ENCODE results near the gene PKD1. TPM values are rescaled to one million over a fixed set of nuclear protein-coding genes. Genes with fewer than 3 reads are reported as not detected.

The PKD1 gene
- total RNA-seq, 5 donors from 2014 or later (not counting 1 experiment from before 2014, with no cell fraction given) = 99.4 to 152 (median 137) TPM

DNA sequence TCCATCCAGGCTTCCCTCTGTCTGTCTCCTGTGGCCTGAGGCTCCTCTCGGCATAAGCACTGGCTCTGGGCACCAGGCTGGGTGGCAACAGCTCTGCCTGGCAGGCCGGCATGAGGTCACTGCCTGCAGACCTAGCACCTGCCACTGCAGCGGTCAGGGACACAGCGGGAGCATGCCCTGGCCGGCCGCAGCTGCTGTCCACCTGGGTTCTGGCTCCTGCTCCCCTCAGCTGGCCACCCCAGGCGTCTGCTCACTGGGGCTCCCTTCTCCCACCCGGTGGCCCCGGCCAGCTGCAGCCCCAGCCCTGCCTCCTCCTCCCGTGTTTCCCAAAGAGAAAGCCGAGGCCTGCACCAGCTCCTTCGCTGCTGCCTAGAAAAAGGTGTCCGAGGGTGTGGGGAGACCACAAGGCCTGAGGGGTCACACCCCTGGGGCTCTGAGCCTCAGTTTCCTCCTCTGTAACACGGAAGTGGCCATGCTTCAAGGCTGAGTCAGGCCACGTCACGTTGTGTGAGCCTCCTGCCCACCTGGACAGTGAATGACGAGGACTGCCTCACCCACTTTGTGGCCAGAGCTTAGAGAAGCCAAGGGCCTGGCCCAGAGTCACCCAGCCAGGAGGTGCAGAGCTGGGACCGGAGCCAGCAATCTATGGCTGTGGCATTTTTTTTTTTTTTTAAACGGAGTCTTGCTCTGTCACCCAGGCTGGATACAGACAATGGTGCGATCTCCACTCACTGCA is 94.7 kb downstream of the PKD1 start:
- ATAC-seq (replicated peaks in 1 of 4) (no peak), DNase-seq (no peak)
- Histone ChIP-seq H3K27me3 (replicated peaks in 1 of 2; ENCODE audit: control insufficient read depth in 2 of 2, extremely low read depth in 1 of 2, insufficient read depth in 2 of 2, low read length in 1 of 2) (no peaks in the 10 kb centered on the region), H3K27ac (ENCODE audit: low read length) (no peak overlapping the region), H3K4me1 (ENCODE audit: control insufficient read depth in 1 of 2, extremely low read depth in 1 of 2, insufficient read depth in 2 of 2, low read length in 2 of 2) (peaks cover 0 to 3% of the 10 kb centered on the region in 2 experiments), H3K9me3 (no peaks in the 10 kb centered on the region), H3K36me3 (ENCODE audit: control insufficient read depth in 2 of 2, extremely low read depth in 1 of 2, insufficient read depth in 1 of 2, low read length in 1 of 2) (peaks cover 0 to 2% of the 10 kb centered on the region in 2 donors), H3K4me3 (ENCODE audit: control insufficient read depth in 1 of 2, extremely low read depth in 1 of 2, low read length in 1 of 2) (no peak overlapping the region)
- ChIA-PET CTCF (no interaction called here), POLR2A (no interaction called here)
- WGBS (ENCODE audit: insufficient coverage) = 93% methylated on average over 20 of the region's 20 CpGs
- H3K27me3 Mint-ChIP-seq = no peaks in the 10 kb centered on the region
- H3K27ac Mint-ChIP-seq = no peak overlapping the region
- H3K4me3 Mint-ChIP-seq = no peak overlapping the region
- no peaks in the 10 kb centered on the region for H3K36me3 Mint-ChIP-seq
- H3K4me1 Mint-ChIP-seq = peaks cover 0 to 1% (median 0%) of the 10 kb centered on the region in 3 donors
- no peaks in the 10 kb centered on the region for H3K9me3 Mint-ChIP-seq

DNA sequence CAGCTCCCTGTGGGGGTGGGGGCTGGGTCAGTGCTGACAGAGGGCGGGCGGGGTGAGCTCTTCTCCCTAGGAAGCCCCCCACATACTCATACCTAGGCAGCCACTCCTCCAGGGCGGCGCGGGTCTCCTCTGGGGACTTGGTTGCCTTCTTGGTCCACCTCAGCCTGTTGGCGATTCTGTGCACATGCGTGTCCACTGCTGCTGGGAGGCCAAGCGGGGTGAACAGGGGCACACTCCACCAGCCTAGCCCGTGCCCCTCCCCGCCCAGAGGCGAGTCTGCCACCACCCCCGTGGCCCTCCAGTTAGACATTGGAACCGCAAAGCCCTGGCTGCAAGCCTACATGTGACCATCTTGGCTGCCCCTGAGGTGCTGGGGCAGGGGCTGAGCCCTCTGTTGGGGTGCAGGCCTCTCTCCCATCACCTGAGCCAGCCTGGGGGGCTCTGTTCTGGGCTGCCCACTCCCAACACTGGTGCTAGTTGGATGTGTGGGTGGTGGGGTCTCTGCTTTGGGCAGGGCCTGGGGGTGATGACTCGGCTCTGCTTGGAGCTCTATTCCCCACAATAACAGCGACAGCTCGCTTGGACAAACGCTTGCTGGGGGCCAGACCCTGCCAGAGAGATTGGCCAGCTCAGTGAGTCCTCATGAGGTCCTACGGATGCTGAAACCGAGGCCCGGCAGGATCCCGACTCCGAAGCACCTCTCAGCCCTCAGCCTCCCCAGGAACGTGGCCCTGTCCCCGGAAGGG is 95.5 kb downstream of the PKD1 start:
- no peak overlapping the region for H3K27ac ChIP-seq (ENCODE audit: low read length)
- POLR2A ChIA-PET = no interaction called here

DNA sequence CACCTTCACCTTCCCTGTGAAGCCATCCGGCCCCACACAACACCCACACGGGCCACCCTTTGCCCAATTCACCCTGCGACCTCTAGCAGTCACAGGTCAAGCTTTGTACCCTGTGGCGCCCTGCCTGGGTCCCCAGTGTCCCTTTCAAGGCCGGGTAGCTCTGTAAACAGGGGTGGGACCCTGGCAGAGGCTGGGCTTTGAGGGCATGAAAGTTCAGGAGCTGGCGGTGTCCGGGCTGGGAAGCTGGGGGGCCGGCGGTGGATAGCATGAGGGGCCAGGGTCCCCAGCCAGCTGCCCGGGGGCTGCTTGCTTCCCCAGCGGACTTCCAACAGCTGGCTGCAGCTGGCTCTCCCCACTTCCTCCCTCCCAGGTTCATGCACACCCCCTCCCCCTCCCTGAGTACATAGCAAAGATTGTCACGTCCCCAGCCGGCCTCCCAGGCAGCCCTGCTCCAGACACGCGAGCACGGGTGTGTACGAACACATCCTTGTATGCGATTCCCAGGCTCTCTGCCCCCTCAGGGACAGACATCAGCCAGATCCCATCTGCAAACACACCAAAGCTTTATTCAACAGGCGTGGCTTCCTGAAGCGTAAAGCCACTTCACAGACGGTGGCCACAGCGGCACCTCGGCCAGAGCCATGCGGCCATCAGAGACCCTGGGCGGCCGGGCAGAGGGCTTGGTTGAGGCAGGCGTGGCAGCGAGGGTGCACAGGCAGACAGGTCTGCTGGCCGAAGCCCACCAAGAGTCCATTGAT is 96.2 kb downstream of the PKD1 start:
- Histone ChIP-seq H3K27me3 (replicated peaks in 1 of 2; ENCODE audit: control insufficient read depth in 2 of 2, extremely low read depth in 1 of 2, insufficient read depth in 2 of 2, low read length in 1 of 2) (peaks cover 0 to 4% of the 10 kb centered on the region in 2 experiments), H3K4me3 (ENCODE audit: control insufficient read depth in 1 of 2, extremely low read depth in 1 of 2, low read length in 1 of 2) (no peak overlapping the region), H3K4me1 (ENCODE audit: control insufficient read depth in 1 of 2, extremely low read depth in 1 of 2, insufficient read depth in 2 of 2, low read length in 2 of 2) (peaks cover 0 to 3% of the 10 kb centered on the region in 2 experiments), H3K9me3 (no peaks in the 10 kb centered on the region), H3K36me3 (ENCODE audit: control insufficient read depth in 2 of 2, extremely low read depth in 1 of 2, insufficient read depth in 1 of 2, low read length in 1 of 2) (peaks cover 0 to 2% of the 10 kb centered on the region in 2 donors), H3K27ac (ENCODE audit: low read length) (no peak overlapping the region)
- Mint-ChIP-seq H3K27me3 (no peaks in the 10 kb centered on the region), H3K9me3 (no peaks in the 10 kb centered on the region), H3K27ac (no peak overlapping the region), H3K4me1 (no peaks in the 10 kb centered on the region), H3K36me3 (no peaks in the 10 kb centered on the region), H3K4me3 (no peak overlapping the region)
- 84% methylated on average over 23 of the region's 29 CpGs for WGBS (ENCODE audit: insufficient coverage)
- no peak for ATAC-seq (replicated peaks in 1 of 4)
- DNase-seq = no peak
- CTCF ChIA-PET = interaction anchor here in 1 of 2 donors (0.5 kb wide), 1 partner anchor 492 kb away, joined by 4 read pairs; the partner anchor contains the start of gene CEMP1
- POLR2A ChIA-PET = no interaction called here

More for the DNA sequence above, 95.5 kb downstream of the PKD1 start:
- DNase-seq (no peak), ATAC-seq (replicated peaks in 1 of 4) (no peak)
- Mint-ChIP-seq H3K4me3 (no peak overlapping the region), H3K9me3 (no peaks in the 10 kb centered on the region), H3K4me1 (no peaks in the 10 kb centered on the region), H3K36me3 (no peaks in the 10 kb centered on the region), H3K27me3 (no peaks in the 10 kb centered on the region), H3K27ac (no peak overlapping the region)
- CTCF ChIA-PET = interaction anchor here in 1 of 2 donors (0.5 kb wide), 1 partner anchor 491 kb away, joined by 4 read pairs; the partner anchor contains the start of gene CEMP1
- Histone ChIP-seq H3K4me3 (ENCODE audit: control insufficient read depth in 1 of 2, extremely low read depth in 1 of 2, low read length in 1 of 2) (no peak overlapping the region), H3K9me3 (no peaks in the 10 kb centered on the region), H3K27me3 (replicated peaks in 1 of 2; ENCODE audit: control insufficient read depth in 2 of 2, extremely low read depth in 1 of 2, insufficient read depth in 2 of 2, low read length in 1 of 2) (no peaks in the 10 kb centered on the region), H3K36me3 (ENCODE audit: control insufficient read depth in 2 of 2, extremely low read depth in 1 of 2, insufficient read depth in 1 of 2, low read length in 1 of 2) (peaks cover 0 to 2% of the 10 kb centered on the region in 2 donors), H3K4me1 (ENCODE audit: control insufficient read depth in 1 of 2, extremely low read depth in 1 of 2, insufficient read depth in 2 of 2, low read length in 2 of 2) (peaks cover 0 to 3% of the 10 kb centered on the region in 2 experiments)
- 92% methylated on average over 19 of the region's 24 CpGs for WGBS (ENCODE audit: insufficient coverage)

Other genes with a start within 250 kb of the PKD1 start
- gene HS3ST6, start 217.5 kb downstream of the PKD1 start, total RNA-seq = not detected
- 10 to 100 TPM in 2 of 5 donors, 1 to 10 TPM in 3; 5.6 to 11.9 (median 9.6) TPM for gene MSRB1, start 192.7 kb downstream of the PKD1 start, total RNA-seq
- gene RPL3L, start 181.2 kb downstream of the PKD1 start, total RNA-seq = not detected
- 10 to 100 TPM; 46.3 to 96.5 (median 84.4) TPM for gene NDUFB10, start 176.4 kb downstream of the PKD1 start, total RNA-seq
- gene RPS2, start 171.1 kb downstream of the PKD1 start, total RNA-seq = 1,000 to 10,000 TPM; 3,208 to 3,662 (median 3,410) TPM
- gene RNF151, start 169.0 kb downstream of the PKD1 start, total RNA-seq = under 1 TPM in 3 of 5 donors, not detected in 2; 0.38 to 0.66 (median 0.44) TPM
- gene TBL3, start 163.8 kb downstream of the PKD1 start, total RNA-seq = 10 to 100 TPM; 21.1 to 45.6 (median 36.9) TPM
- 1 to 10 TPM in 2 of 5 donors, under 1 TPM in 2, not detected in 1; 0.78 to 2.2 (median 1.3) TPM for gene NOXO1, start 154.4 kb downstream of the PKD1 start, total RNA-seq
- 10 to 100 TPM; 16.1 to 31.9 (median 22.0) TPM for gene GFER, start 151.7 kb downstream of the PKD1 start, total RNA-seq
- gene SYNGR3, start 145.9 kb downstream of the PKD1 start, total RNA-seq = 1 to 10 TPM; 1.1 to 5.7 (median 1.7) TPM
- 10 to 100 TPM; 44.3 to 73.7 (median 68.8) TPM for gene ZNF598, start 126.1 kb downstream of the PKD1 start, total RNA-seq
- gene NPW, start 116.1 kb downstream of the PKD1 start, total RNA-seq = under 1 TPM in 2 of 5 donors, not detected in 3; 0.43 to 0.44 TPM
- gene NHERF2, start 109.0 kb downstream of the PKD1 start, total RNA-seq = 1 to 10 TPM; 2.9 to 6.8 (median 5.8) TPM
- gene NTHL1, start 88.1 kb downstream of the PKD1 start, total RNA-seq = 10 to 100 TPM in 3 of 5 donors, 1 to 10 TPM in 2; 5.8 to 24.1 (median 18.3) TPM
- 100 to 1,000 TPM; 134 to 181 (median 161) TPM for gene TSC2, start 87.9 kb downstream of the PKD1 start, total RNA-seq
- gene RAB26, start 12.7 kb upstream of the PKD1 start, total RNA-seq = under 1 TPM in 2 of 5 donors, not detected in 3; 0.19 to 0.66 TPM
- 10 to 100 TPM; 25.6 to 54.3 (median 43.9) TPM for gene TRAF7, start 19.9 kb upstream of the PKD1 start, total RNA-seq
- gene CASKIN1, start 60.7 kb upstream of the PKD1 start, total RNA-seq = under 1 TPM in 2 of 5 donors, not detected in 3; 0.06 to 0.47 TPM
- gene MLST8, start 69.6 kb upstream of the PKD1 start, total RNA-seq = 10 to 100 TPM; 26.2 to 32.5 (median 30.2) TPM
- 10 to 100 TPM in 3 of 5 donors, 1 to 10 TPM in 2; 6.7 to 27.7 (median 20.4) TPM for gene BRICD5, start 75.0 kb upstream of the PKD1 start, total RNA-seq
- gene PGP, start 78.9 kb upstream of the PKD1 start, total RNA-seq = 10 to 100 TPM; 12.7 to 23.1 (median 20.4) TPM
- 10 to 100 TPM; 32.8 to 52.0 (median 47.0) TPM for gene E4F1, start 87.7 kb upstream of the PKD1 start, total RNA-seq
- gene DNASE1L2, start 100.5 kb upstream of the PKD1 start, total RNA-seq = 1 to 10 TPM in 3 of 5 donors, under 1 TPM in 2; 0.63 to 3.3 (median 1.9) TPM
- 10 to 100 TPM; 17.0 to 40.1 (median 37.7) TPM for gene ECI1, start 115.7 kb upstream of the PKD1 start, total RNA-seq
- 100 to 1,000 TPM; 163 to 203 (median 181) TPM for gene RNPS1, start 132.2 kb upstream of the PKD1 start, total RNA-seq
- 10 to 100 TPM in 2 of 5 donors, 1 to 10 TPM in 3; 6.6 to 11.1 (median 9.9) TPM for gene ABCA3, start 204.8 kb upstream of the PKD1 start, total RNA-seq

Data from T-cell (primary cell).